ENCODE data around the gene PDCD1LG2. TPM values are rescaled to one million over a fixed set of nuclear protein-coding genes. Genes with fewer than 3 reads are reported as not detected.
A peak's percentile ranks its signal among the peaks of the same experiment; 100 is the strongest.

PDCD1LG2 gene
- polyA plus RNA-seq, 1 of the 3 experiments (the other 2 are of a cell fraction): 11.1 TPM

DNA sequence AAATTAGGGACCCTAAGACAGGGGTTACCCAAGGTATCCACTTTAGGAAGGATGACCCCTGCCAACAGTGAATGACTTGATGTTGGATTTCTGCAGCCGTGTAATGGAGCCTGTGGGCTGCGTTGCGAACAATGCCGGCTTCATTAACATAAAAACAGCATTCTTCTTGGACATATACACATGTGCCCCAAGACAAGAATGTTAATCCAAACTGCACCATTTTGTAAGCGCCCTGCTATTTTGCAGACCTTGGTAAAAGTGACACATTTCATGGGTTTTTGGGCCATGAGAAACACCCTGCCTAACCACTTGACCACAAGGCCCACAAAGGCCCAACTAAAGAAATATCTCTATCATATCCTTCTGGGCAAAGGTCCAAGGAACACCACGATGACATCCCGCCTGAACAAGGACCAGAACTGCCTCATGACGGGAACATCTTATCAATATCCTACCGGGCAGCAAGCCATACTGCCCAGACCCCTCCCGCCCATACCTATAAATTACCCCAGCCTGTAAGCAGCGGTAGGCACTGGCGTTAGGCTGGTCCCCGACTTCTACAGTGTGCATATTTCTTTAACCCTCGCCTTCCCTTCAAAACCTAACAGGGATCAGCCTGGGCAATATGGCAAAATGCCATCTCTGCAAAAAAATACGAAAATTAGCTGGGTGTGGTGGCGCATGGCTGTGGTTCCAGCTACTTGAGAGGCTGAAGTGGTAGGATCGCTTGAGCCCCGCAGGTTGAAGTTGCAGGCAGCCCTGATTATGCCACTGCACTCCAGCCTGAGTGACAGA is 9.7 kb upstream of the PDCD1LG2 start:
- peaks cover 30% of the 10 kb centered on the region for H3F3A ChIP-seq (replicated peaks; ENCODE audit: insufficient read depth)
- TF ChIP-seq TAF1 (IDR thresholded peaks at IDR 0.05; ENCODE audit: borderline replicate concordance, low read depth, low read length): no peak
- TF ChIP-seq, protein P1, sequence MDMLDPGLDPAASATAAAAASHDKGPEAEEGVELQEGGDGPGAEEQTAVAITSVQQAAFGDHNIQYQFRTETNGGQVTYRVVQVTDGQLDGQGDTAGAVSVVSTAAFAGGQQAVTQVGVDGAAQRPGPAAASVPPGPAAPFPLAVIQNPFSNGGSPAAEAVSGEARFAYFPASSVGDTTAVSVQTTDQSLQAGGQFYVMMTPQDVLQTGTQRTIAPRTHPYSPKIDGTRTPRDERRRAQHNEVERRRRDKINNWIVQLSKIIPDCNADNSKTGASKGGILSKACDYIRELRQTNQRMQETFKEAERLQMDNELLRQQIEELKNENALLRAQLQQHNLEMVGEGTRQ (IDR thresholded peaks at IDR 0.05; ENCODE audit: borderline replicate concordance, low read depth, low read length): no peak
- TF ChIP-seq EP300 (IDR thresholded peaks at IDR 0.05; ENCODE audit: borderline replicate concordance in 1 of 2, low read depth in 1 of 2, low read length in 1 of 2): peak in 1 of 2 experiments; percentile 91; a peak in 2 of 4 replicates
- peak; percentile 12; the same call in 1 of the 2 replicates for TF ChIP-seq ELF1 (IDR thresholded peaks at IDR 0.05)
- TF ChIP-seq FOXM1 (IDR thresholded peaks at IDR 0.05; ENCODE audit: low read depth): peak; percentile 27; the same call in 1 of the 2 replicates
- TF ChIP-seq TCF12 (IDR thresholded peaks at IDR 0.05): peak; percentile 85
- TF ChIP-seq JUND (IDR thresholded peaks at IDR 0.05): peak; percentile 67
- no peak for TF ChIP-seq NRF1 (IDR thresholded peaks at IDR 0.05; ENCODE audit: low read depth, low read length)
- peak; percentile 54; the same call in 1 of the 2 replicates for TF ChIP-seq TEAD4 (IDR thresholded peaks at IDR 0.05; ENCODE audit: borderline replicate concordance, insufficient read depth)
- TF ChIP-seq, protein P2, sequence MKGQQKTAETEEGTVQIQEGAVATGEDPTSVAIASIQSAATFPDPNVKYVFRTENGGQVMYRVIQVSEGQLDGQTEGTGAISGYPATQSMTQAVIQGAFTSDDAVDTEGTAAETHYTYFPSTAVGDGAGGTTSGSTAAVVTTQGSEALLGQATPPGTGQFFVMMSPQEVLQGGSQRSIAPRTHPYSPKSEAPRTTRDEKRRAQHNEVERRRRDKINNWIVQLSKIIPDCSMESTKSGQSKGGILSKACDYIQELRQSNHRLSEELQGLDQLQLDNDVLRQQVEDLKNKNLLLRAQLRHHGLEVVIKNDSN (IDR thresholded peaks at IDR 0.05; ENCODE audit: borderline replicate concordance, low read depth): no peak
- TF ChIP-seq NFIC (IDR thresholded peaks at IDR 0.05; ENCODE audit: borderline replicate concordance): peak; percentile 95
- TF ChIP-seq, protein P3, sequence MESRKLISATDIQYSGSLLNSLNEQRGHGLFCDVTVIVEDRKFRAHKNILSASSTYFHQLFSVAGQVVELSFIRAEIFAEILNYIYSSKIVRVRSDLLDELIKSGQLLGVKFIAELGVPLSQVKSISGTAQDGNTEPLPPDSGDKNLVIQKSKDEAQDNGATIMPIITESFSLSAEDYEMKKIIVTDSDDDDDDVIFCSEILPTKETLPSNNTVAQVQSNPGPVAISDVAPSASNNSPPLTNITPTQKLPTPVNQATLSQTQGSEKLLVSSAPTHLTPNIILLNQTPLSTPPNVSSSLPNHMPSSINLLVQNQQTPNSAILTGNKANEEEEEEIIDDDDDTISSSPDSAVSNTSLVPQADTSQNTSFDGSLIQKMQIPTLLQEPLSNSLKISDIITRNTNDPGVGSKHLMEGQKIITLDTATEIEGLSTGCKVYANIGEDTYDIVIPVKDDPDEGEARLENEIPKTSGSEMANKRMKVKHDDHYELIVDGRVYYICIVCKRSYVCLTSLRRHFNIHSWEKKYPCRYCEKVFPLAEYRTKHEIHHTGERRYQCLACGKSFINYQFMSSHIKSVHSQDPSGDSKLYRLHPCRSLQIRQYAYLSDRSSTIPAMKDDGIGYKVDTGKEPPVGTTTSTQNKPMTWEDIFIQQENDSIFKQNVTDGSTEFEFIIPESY (IDR thresholded peaks at IDR 0.05; ENCODE audit: borderline replicate concordance, low read depth): 0 out of 2 replicates have a peak, but pooled peaks have one; percentile 70
- peak; percentile 21; the same call in 1 of the 2 replicates for TF ChIP-seq FOSL2 (IDR thresholded peaks at IDR 0.05; ENCODE audit: borderline replicate concordance, low read depth)
- TF ChIP-seq RCOR1 (IDR thresholded peaks at IDR 0.05; ENCODE audit: low read length): no peak
- TF ChIP-seq, protein P4, sequence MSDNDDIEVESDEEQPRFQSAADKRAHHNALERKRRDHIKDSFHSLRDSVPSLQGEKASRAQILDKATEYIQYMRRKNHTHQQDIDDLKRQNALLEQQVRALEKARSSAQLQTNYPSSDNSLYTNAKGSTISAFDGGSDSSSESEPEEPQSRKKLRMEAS (IDR thresholded peaks at IDR 0.05; ENCODE audit: low read depth): peak; percentile 12; the same call in 1 of the 2 replicates
- TF ChIP-seq RXRA (IDR thresholded peaks at IDR 0.05; ENCODE audit: borderline replicate concordance, low read depth): peak; percentile 34; the same call in 1 of the 2 replicates
- peak; percentile 16; the same call in 1 of the 2 replicates for TF ChIP-seq MEF2A (IDR thresholded peaks at IDR 0.05; ENCODE audit: borderline replicate concordance, low read depth)
- TF ChIP-seq, protein P5, sequence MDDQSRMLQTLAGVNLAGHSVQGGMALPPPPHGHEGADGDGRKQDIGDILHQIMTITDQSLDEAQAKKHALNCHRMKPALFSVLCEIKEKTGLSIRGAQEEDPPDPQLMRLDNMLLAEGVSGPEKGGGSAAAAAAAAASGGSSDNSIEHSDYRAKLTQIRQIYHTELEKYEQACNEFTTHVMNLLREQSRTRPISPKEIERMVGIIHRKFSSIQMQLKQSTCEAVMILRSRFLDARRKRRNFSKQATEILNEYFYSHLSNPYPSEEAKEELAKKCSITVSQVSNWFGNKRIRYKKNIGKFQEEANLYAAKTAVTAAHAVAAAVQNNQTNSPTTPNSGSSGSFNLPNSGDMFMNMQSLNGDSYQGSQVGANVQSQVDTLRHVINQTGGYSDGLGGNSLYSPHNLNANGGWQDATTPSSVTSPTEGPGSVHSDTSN (IDR thresholded peaks at IDR 0.05): peak; percentile 82; the same call in 1 of the 2 replicates
- no peaks in the 10 kb centered on the region for H3K9me2 ChIP-seq
- 55% methylated on average over 17 of the region's 18 CpGs for WGBS (ENCODE audit: low lambda C conversion rate)
- peak overlapping the region; percentile 23; the same call in 1 of the 2 replicates for H3K4me2 ChIP-seq
- H3K4me3 ChIP-seq (ENCODE audit: low read depth in 2 of 2, low read length in 1 of 2): no peak overlapping the region
- H2AFZ ChIP-seq (ENCODE audit: low read depth): peak overlapping the region; percentile 41; the same call in 1 of the 2 replicates
- peaks cover 6% of the 10 kb centered on the region; the same call in 1 of the 2 replicates for H3K9me3 ChIP-seq
- DNase-seq: peak; percentile 30
- peak overlapping the region; percentile 52 to 87; a peak in 3 of 4 replicates for H3K27ac ChIP-seq (ENCODE audit: low read depth in 2 of 2, low read length in 1 of 2)
- CTCF ChIA-PET: no interaction called here
- peaks cover 15 to 23% of the 10 kb centered on the region in 2 experiments for H3K4me1 ChIP-seq (ENCODE audit: control insufficient read depth in 1 of 2, insufficient read depth in 2 of 2, low read depth in 1 of 2, low read length in 1 of 2)
- POLR2A ChIA-PET: no interaction called here
- no peaks in the 10 kb centered on the region for H3K36me3 ChIP-seq (replicated peaks in 1 of 2; ENCODE audit: control insufficient read depth in 1 of 2, insufficient read depth in 2 of 2, low read length in 1 of 2)
- no peak overlapping the region for H3K9ac ChIP-seq
- no peaks in the 10 kb centered on the region for H4K20me1 ChIP-seq (ENCODE audit: insufficient read depth)
- no peaks in the 10 kb centered on the region for H3K79me2 ChIP-seq (ENCODE audit: insufficient read depth)
- H3K27me3 ChIP-seq (ENCODE audit: insufficient read depth): no peaks in the 10 kb centered on the region

Data from SK-N-SH (cell line).